HepG2 (cell line): ENCODE data around the gene ZNF556. TPM values are rescaled to one million over a fixed set of nuclear protein-coding genes. Genes with fewer than 3 reads are reported as not detected.

Experiments
- CEBPB ChIP-seq: IDR thresholded peaks from 2 replicates; pipeline ENCODE4 v1.6.1; 2011; ENCODE audit warnings: low read depth, low read length, improper control_type of control experiment, borderline replicate concordance
- MYC ChIP-seq: sonication (generic); formaldehyde crosslinking; IDR thresholded peaks from 2 replicates; pipeline ENCODE4 v1.9.0; 2021; ENCODE audit warnings: missing genetic modification reagents, borderline replicate concordance
- NR2F1 ChIP-seq, 2 experiments: fragments of 450-650 bp in 1 of 2; formaldehyde crosslinking in 1 of 2; IDR thresholded peaks; 2 replicates each; pipeline versions ENCODE4 v1.5.0 to v1.6.1; 2016 to 2020; ENCODE audit warnings: mild to moderate bottlenecking in 1 of 2, missing compliant biosample characterization in 1 of 2, missing genetic modification reagents in 1 of 2, moderate library complexity in 1 of 2
- POLR2AphosphoS5 ChIP-seq: IDR thresholded peaks from 2 replicates; pipeline ENCODE4 v1.6.1; 2012; ENCODE audit warnings: low read depth, low read length
- RCOR2 ChIP-seq: IDR thresholded peaks from 2 replicates; pipeline ENCODE4 v1.6.1; 2016; ENCODE audit warnings: missing biosample characterization, missing genetic modification reagents
- ZBTB3 ChIP-seq: sonication (generic); formaldehyde crosslinking; IDR thresholded peaks from 2 replicates; pipeline ENCODE4 v1.4.0; 2020; ENCODE audit warnings: low read depth, mild to moderate bottlenecking, moderate library complexity, missing genetic modification reagents, borderline replicate concordance
- ZNF546 ChIP-seq: sonication (generic); formaldehyde crosslinking; conservative IDR thresholded peaks from 2 replicates; pipeline ENCODE4 v1.8.1; 2023; ENCODE audit warnings: mild to moderate bottlenecking, missing genetic modification reagents
- polyA plus RNA-seq, 8 experiments: library from polyadenylated mRNA; depleted of rRNA in 3 of 8; stranded (reverse) in 7 of 8; unstranded in 1 of 8; fragments of >200 nt; fragmentation: Illumina TruSeq in 4 of 8; extraction: Trizol in 4 of 8; gene quantifications; 2 replicates each; pipeline versions ENCODE4 v1.2.1 to v1.2.3, GENCODE V29; 2011 to 2016; ENCODE audit warnings: low read depth in 4 of 8, missing spikeins in 1 of 8, mixed read lengths in 1 of 8; ENCODE audit not compliant: insufficient read depth in 1 of 8
- total RNA-seq, 5 experiments: library from RNA; depleted of rRNA; stranded (reverse); fragments of >200 nt; fragmentation: Illumina TruSeq; extraction: Trizol; gene quantifications; 2 replicates each; pipeline ENCODE4 v1.2.3, GENCODE V29; 2016; ENCODE audit warnings: low read depth in 1 of 5
- TF ChIP-seq, protein P1 (sequence below): sonication (generic); formaldehyde crosslinking; conservative IDR thresholded peaks from 2 replicates; pipeline ENCODE4 v1.5.0; 2020; ENCODE audit warnings: missing genetic modification reagents
- TF ChIP-seq, protein P2 (sequence below): sonication (generic); formaldehyde crosslinking; IDR thresholded peaks from 2 replicates; pipeline ENCODE4 v1.5.0; 2020; ENCODE audit warnings: missing genetic modification reagents
- TF ChIP-seq, protein P3 (sequence below): sonication (generic); formaldehyde crosslinking; IDR thresholded peaks from 2 replicates; pipeline ENCODE4 v1.4.0; 2020; ENCODE audit warnings: mild to moderate bottlenecking, missing genetic modification reagents
- TF ChIP-seq, protein P4 (sequence below): sonication (generic); formaldehyde crosslinking; IDR thresholded peaks from 2 replicates; pipeline ENCODE4 v1.8.1; 2023; ENCODE audit warnings: missing genetic modification reagents, inconsistent platforms, borderline replicate concordance
- TF ChIP-seq, protein P5 (sequence below): sonication (generic); formaldehyde crosslinking; IDR thresholded peaks from 2 replicates; pipeline ENCODE4 v1.4.0; 2020; ENCODE audit warnings: missing genetic modification reagents, borderline replicate concordance
- TF ChIP-seq, protein P6 (sequence below), 2 experiments: sonication (generic) in 1 of 2; formaldehyde crosslinking in 1 of 2; IDR thresholded peaks; 2 replicates each; pipeline versions ENCODE4 v1.5.1 to v1.6.1; 2011 to 2020; ENCODE audit warnings: borderline replicate concordance in 1 of 2, low read depth in 1 of 2, low read length in 1 of 2, mild to moderate bottlenecking in 1 of 2, missing genetic modification reagents in 1 of 2, moderate library complexity in 1 of 2
- TF ChIP-seq, protein P7 (sequence below): sonication (generic); formaldehyde crosslinking; IDR thresholded peaks from 2 replicates; pipeline ENCODE4 v1.8.1; 2023; ENCODE audit warnings: mild to moderate bottlenecking, missing genetic modification reagents, borderline replicate concordance

The ZNF556 gene
- total and polyA plus RNA-seq, 2 of the 13 experiments (the other 11 are each of a cell fraction or from before 2014, with no cell fraction given), result 4.2 to 28.6 TPM

DNA sequence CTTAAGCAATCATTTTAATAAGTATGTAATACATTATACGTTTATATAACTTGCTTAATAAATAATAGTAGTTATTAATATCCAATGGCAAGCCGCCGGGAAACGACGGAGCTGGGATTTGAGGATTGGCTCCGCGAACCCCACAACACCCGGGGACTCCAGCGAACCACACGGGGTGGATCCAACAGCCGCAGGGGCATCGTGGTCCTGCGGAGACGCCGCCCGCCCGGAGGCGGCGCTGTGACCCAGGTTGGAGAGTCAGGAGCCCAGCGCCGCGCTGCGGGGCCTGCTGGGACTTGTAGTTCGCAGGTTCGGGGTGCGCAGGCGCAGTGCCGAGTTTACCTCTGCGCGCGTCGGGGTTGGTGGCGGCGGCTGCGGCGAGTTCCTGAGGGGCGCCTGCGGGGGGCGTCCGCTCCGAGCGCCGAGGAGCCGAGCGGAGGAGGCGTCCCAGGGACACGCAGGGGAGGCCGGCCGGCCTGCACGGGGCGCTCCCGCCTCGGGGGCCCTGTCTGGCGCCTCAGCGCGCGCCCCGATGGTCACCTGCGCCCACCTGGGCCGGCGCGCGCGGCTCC lies 47.5 kb upstream of the ZNF556 start, which contains the start of gene ZNF554 (continued):
- TF ChIP-seq, protein P1, sequence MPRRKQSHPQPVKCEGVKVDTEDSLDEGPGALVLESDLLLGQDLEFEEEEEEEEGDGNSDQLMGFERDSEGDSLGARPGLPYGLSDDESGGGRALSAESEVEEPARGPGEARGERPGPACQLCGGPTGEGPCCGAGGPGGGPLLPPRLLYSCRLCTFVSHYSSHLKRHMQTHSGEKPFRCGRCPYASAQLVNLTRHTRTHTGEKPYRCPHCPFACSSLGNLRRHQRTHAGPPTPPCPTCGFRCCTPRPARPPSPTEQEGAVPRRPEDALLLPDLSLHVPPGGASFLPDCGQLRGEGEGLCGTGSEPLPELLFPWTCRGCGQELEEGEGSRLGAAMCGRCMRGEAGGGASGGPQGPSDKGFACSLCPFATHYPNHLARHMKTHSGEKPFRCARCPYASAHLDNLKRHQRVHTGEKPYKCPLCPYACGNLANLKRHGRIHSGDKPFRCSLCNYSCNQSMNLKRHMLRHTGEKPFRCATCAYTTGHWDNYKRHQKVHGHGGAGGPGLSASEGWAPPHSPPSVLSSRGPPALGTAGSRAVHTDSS (CRISPR knock-in tag), result no peak
- TF ChIP-seq, protein P2, sequence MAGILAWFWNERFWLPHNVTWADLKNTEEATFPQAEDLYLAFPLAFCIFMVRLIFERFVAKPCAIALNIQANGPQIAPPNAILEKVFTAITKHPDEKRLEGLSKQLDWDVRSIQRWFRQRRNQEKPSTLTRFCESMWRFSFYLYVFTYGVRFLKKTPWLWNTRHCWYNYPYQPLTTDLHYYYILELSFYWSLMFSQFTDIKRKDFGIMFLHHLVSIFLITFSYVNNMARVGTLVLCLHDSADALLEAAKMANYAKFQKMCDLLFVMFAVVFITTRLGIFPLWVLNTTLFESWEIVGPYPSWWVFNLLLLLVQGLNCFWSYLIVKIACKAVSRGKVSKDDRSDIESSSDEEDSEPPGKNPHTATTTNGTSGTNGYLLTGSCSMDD (CRISPR knock-in tag), result no peak
- TF ChIP-seq, protein P3, sequence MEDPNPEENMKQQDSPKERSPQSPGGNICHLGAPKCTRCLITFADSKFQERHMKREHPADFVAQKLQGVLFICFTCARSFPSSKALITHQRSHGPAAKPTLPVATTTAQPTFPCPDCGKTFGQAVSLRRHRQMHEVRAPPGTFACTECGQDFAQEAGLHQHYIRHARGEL (CRISPR knock-in tag), result no peak
- TF ChIP-seq MYC (peak; percentile 88), NR2F1 (CRISPR knock-in tag; IDR thresholded peaks at IDR 0.05) (no peak), ZBTB3 (0 out of 2 replicates have a peak, but pooled peaks have one; percentile 28), POLR2AphosphoS5 (peak; percentile 51), RCOR2 (no peak), ZNF546 (CRISPR knock-in tag) (peak; percentile 12; the same call in 1 of the 2 replicates), CEBPB (no peak)
- TF ChIP-seq, protein P4, sequence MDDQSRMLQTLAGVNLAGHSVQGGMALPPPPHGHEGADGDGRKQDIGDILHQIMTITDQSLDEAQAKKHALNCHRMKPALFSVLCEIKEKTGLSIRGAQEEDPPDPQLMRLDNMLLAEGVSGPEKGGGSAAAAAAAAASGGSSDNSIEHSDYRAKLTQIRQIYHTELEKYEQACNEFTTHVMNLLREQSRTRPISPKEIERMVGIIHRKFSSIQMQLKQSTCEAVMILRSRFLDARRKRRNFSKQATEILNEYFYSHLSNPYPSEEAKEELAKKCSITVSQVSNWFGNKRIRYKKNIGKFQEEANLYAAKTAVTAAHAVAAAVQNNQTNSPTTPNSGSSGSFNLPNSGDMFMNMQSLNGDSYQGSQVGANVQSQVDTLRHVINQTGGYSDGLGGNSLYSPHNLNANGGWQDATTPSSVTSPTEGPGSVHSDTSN, result no peak
- TF ChIP-seq, protein P5, sequence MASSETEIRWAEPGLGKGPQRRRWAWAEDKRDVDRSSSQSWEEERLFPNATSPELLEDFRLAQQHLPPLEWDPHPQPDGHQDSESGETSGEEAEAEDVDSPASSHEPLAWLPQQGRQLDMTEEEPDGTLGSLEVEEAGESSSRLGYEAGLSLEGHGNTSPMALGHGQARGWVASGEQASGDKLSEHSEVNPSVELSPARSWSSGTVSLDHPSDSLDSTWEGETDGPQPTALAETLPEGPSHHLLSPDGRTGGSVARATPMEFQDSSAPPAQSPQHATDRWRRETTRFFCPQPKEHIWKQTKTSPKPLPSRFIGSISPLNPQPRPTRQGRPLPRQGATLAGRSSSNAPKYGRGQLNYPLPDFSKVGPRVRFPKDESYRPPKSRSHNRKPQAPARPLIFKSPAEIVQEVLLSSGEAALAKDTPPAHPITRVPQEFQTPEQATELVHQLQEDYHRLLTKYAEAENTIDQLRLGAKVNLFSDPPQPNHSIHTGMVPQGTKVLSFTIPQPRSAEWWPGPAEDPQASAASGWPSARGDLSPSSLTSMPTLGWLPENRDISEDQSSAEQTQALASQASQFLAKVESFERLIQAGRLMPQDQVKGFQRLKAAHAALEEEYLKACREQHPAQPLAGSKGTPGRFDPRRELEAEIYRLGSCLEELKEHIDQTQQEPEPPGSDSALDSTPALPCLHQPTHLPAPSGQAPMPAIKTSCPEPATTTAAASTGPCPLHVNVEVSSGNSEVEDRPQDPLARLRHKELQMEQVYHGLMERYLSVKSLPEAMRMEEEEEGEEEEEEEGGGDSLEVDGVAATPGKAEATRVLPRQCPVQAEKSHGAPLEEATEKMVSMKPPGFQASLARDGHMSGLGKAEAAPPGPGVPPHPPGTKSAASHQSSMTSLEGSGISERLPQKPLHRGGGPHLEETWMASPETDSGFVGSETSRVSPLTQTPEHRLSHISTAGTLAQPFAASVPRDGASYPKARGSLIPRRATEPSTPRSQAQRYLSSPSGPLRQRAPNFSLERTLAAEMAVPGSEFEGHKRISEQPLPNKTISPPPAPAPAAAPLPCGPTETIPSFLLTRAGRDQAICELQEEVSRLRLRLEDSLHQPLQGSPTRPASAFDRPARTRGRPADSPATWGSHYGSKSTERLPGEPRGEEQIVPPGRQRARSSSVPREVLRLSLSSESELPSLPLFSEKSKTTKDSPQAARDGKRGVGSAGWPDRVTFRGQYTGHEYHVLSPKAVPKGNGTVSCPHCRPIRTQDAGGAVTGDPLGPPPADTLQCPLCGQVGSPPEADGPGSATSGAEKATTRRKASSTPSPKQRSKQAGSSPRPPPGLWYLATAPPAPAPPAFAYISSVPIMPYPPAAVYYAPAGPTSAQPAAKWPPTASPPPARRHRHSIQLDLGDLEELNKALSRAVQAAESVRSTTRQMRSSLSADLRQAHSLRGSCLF (CRISPR knock-in tag), result no peak
- TF ChIP-seq, protein P6, sequence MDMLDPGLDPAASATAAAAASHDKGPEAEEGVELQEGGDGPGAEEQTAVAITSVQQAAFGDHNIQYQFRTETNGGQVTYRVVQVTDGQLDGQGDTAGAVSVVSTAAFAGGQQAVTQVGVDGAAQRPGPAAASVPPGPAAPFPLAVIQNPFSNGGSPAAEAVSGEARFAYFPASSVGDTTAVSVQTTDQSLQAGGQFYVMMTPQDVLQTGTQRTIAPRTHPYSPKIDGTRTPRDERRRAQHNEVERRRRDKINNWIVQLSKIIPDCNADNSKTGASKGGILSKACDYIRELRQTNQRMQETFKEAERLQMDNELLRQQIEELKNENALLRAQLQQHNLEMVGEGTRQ (IDR thresholded peaks at IDR 0.05; ENCODE audit: low read depth, low read length), result no peak
- TF ChIP-seq, protein P6 (CRISPR knock-in tag; IDR thresholded peaks at IDR 0.05; ENCODE audit: borderline replicate concordance), result no peak; the same call in 1 of the 2 replicates
- TF ChIP-seq, protein P7, sequence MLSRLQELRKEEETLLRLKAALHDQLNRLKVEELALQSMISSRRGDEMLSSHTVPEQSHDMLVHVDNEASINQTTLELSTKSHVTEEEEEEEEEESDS (CRISPR knock-in tag), result no peak
